HCT116 (cell line): Measurements from ENCODE around the gene PNLIP. TPM values are rescaled to one million over a fixed set of nuclear protein-coding genes. Genes with fewer than 3 reads are reported as not detected.

Source experiments
- ATAC-seq: fragments of 200-7000 bp; cut with Tn5 transposase; 2 replicates; pipeline ENCODE4 v1.9.1; 2020; ENCODE audit warnings: mild to moderate bottlenecking, moderate library complexity
- BruUV-seq: library from RNA; stranded (reverse); fragments of 400-500 nt; replicated peaks from 2 replicates; lab custom pipeline; 2021; lab: Mats Ljungman, UMichigan
- CTCF ChIA-PET: fragments of 300-600 bp; sonication (Branson Sonifier 250); formaldehyde crosslinking; loops from one replicate; lab custom pipeline; 2021; ENCODE audit warnings: antibody characterized with exemption; lab: Charles Lee
- POLR2A ChIA-PET: fragments of 300-600, 350-600 bp; sonication (Branson Sonifier 250); formaldehyde crosslinking; loops from one replicate; lab custom pipeline; 2021; ENCODE audit warnings: antibody characterized with exemption; lab: Charles Lee
- RAD21 ChIA-PET, 2 experiments: fragments of 300-600 bp; sonication (Branson Sonifier 250); formaldehyde crosslinking; loops; one replicate each; lab custom pipeline; 2023; ENCODE audit warnings: low total read pairs in 2 of 2; ENCODE audit not compliant: uncharacterized antibody in 2 of 2, unreplicated experiment in 2 of 2, low non-redundant PET in 1 of 2; lab: Charles Lee
- DNase-seq: peaks from one replicate; pipeline ENCODE4 v3.0.0-alpha.2; 2010; ENCODE audit warnings: low read depth, low spot score
- H2AFZ ChIP-seq: fragments of 200-600 bp; shearing (Covaris generic), sonication (generic); 2 replicates; pipeline ENCODE4 v1.6.1; 2017; ENCODE audit warnings: low read depth, mixed run types, mixed read lengths, antibody characterized with exemption, low read length; ENCODE audit not compliant: poor library complexity, severe bottlenecking
- H3K27ac ChIP-seq: 2 replicates; pipeline ENCODE4 v1.5.1; 2012; ENCODE audit warnings: low read depth, low read length
- H3K27me3 ChIP-seq: fragments of 200-600 bp; sonication (generic); 2 replicates; pipeline ENCODE4 v1.6.1; 2016; ENCODE audit warnings: mixed run types, low read length, mixed read lengths; ENCODE audit not compliant: insufficient read depth
- H3K36me3 ChIP-seq, 2 experiments: fragments of 200-500 bp in 1 of 2; fragments of 200-600 bp in 1 of 2; sonication (Bioruptor generic) in 1 of 2; sonication (generic) in 1 of 2; 2 replicates each; pipeline versions ENCODE4 v1.5.1 to v1.6.1; 2014 to 2016; ENCODE audit warnings: low read length in 2 of 2, inconsistent platforms in 1 of 2, mixed read lengths in 1 of 2, mixed run types in 1 of 2; ENCODE audit not compliant: insufficient read depth in 2 of 2, control insufficient read depth in 1 of 2
- H3K4me1 ChIP-seq, 2 experiments: fragments of 200-600 bp in 1 of 2; sonication (generic) in 1 of 2; 2 replicates each; pipeline versions ENCODE4 v1.5.1 to v1.6.1; 2012 to 2017; ENCODE audit warnings: low read length in 2 of 2, inconsistent platforms in 1 of 2, mild to moderate bottlenecking in 1 of 2, mixed read lengths in 1 of 2, mixed run types in 1 of 2, moderate library complexity in 1 of 2; ENCODE audit not compliant: insufficient read depth in 2 of 2, control insufficient read depth in 1 of 2
- H3K4me2 ChIP-seq: fragments of 200-600 bp; sonication (generic); 2 replicates; pipeline ENCODE4 v1.6.1; 2017; ENCODE audit warnings: mixed run types, low read length, mixed read lengths
- H3K4me3 ChIP-seq, 2 experiments: fragments of 200-600 bp in 1 of 2; sonication (generic) in 1 of 2; replicated peaks in 1 of 2; 2 replicates each; pipeline ENCODE4 v1.5.1; 2011 to 2016; ENCODE audit warnings: low read length in 2 of 2, control low read depth in 1 of 2, low read depth in 1 of 2, mild to moderate bottlenecking in 1 of 2, mixed read lengths in 1 of 2, mixed run types in 1 of 2
- H3K79me2 ChIP-seq: fragments of 200-600 bp; sonication (generic); 2 replicates; pipeline ENCODE4 v1.6.1; 2017; ENCODE audit warnings: mild to moderate bottlenecking, mixed run types, low read length, moderate library complexity, mixed read lengths; ENCODE audit not compliant: insufficient read depth
- H3K9ac ChIP-seq: fragments of 200-600 bp; sonication (generic); 2 replicates; pipeline ENCODE4 v1.6.1; 2016; ENCODE audit warnings: low read length, mixed read lengths
- H3K9me2 ChIP-seq: fragments of 200-600 bp; sonication (generic), shearing (Covaris generic); 2 replicates; pipeline ENCODE4 v1.6.1; 2017; ENCODE audit warnings: mixed run types, mild to moderate bottlenecking, moderate library complexity; ENCODE audit not compliant: insufficient read depth
- H3K9me3 ChIP-seq, 2 experiments: fragments of 200-500 bp in 1 of 2; fragments of 200-600 bp in 1 of 2; sonication (Bioruptor generic) in 1 of 2; sonication (generic) in 1 of 2; 2 replicates each; pipeline ENCODE4 v1.6.1; 2014 to 2017; ENCODE audit warnings: low read length in 2 of 2, mixed read lengths in 2 of 2, inconsistent platforms in 1 of 2, low read depth in 1 of 2, mild to moderate bottlenecking in 1 of 2, mixed run types in 1 of 2, moderate library complexity in 1 of 2; ENCODE audit not compliant: control insufficient read depth in 1 of 2, insufficient read depth in 1 of 2
- H4K20me1 ChIP-seq: fragments of 200-600 bp; sonication (generic), shearing (Covaris generic); 2 replicates; pipeline ENCODE4 v1.6.1; 2017; ENCODE audit warnings: mixed run types, mild to moderate bottlenecking, moderate library complexity; ENCODE audit not compliant: insufficient read depth
- CEBPB ChIP-seq: IDR thresholded peaks from 2 replicates; pipeline ENCODE4 v1.6.1; 2012; ENCODE audit warnings: low read depth
- ELF1 ChIP-seq: IDR thresholded peaks from 2 replicates; pipeline ENCODE4 v1.6.1; 2012; ENCODE audit warnings: low read depth, borderline replicate concordance
- EZH2 ChIP-seq: fragments of 200-600 bp; sonication (generic); IDR thresholded peaks from 2 replicates; pipeline ENCODE4 v1.6.1; 2017; ENCODE audit warnings: antibody characterized with exemption, mixed run types
- EZH2phosphoT487 ChIP-seq: fragments of 200-600 bp; IDR thresholded peaks from 2 replicates; pipeline ENCODE4 v1.6.1; 2018; ENCODE audit warnings: antibody characterized with exemption, borderline replicate concordance
- FOSL1 ChIP-seq: IDR thresholded peaks from 2 replicates; pipeline ENCODE4 v1.6.1; 2012; ENCODE audit warnings: low read depth
- JUND ChIP-seq: IDR thresholded peaks from 2 replicates; pipeline ENCODE4 v1.6.1; 2012
- POLR2AphosphoS5 ChIP-seq: IDR thresholded peaks from 2 replicates; pipeline ENCODE4 v1.6.1; 2011; ENCODE audit warnings: mild to moderate bottlenecking, low read depth, low read length, moderate library complexity
- RAD21 ChIP-seq: IDR thresholded peaks from 2 replicates; pipeline ENCODE4 v1.6.1; 2012; ENCODE audit warnings: low read depth, mild to moderate bottlenecking
- SRF ChIP-seq: IDR thresholded peaks from 2 replicates; pipeline ENCODE4 v1.6.1; 2012; ENCODE audit warnings: low read depth
- ZNF274 ChIP-seq: fragments of 200-500 bp; sonication (Bioruptor generic); IDR thresholded peaks from 2 replicates; pipeline ENCODE4 v1.6.1; 2014; ENCODE audit warnings: mild to moderate bottlenecking, low read depth, low read length, inconsistent platforms
- intact Hi-C: fragments of 100-400 bp; cut with micrococcal nuclease; formaldehyde crosslinking; loops from 2 replicates; pipeline ENCODE4 v1.10.0; 2022
- total RNA-seq: library from RNA; stranded (reverse); gene quantifications from one replicate; pipeline ENCODE4 v1.2.1, GENCODE V29; 2021; ENCODE audit not compliant: unreplicated experiment

Gene PNLIP
- total RNA-seq, 1 experiment from 2014 or later, result 1.3 TPM

DNA sequence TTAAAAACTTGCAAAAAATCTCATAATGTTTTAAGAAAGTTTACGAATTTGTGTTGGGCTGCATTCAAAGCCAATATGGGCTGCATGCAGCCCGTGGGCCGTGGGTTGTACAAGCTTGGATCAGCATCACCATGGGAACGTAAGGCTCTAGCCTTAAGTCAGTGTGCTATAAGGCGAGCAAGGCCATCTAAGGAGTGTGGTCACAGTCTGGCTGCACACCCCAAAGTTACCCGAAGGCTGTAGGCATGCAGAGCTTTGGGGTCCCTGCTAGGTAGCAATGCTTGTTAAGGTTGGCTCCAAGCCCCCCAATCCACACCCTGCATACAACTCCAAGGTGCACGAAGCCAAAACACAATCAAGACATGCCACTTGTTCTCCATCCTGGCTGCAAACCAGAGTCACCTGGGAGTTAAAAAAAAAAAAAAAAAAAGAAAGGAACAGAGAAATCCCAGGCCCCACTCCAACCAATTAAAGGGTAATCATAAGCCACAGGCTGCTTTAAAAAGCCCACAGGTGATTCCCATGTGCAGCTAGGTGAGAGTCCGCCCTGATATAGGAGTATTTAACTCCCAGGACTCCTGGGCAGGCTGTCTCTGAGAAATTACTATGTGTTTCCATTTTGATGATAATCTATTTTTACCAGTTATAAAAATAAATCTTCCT is 66.5 kb downstream of the PNLIP start:
- no peak overlapping the region for H2AFZ ChIP-seq
- ATAC-seq, result no peak
- no peak for TF ChIP-seq EZH2phosphoT487
- no peak for TF ChIP-seq CEBPB
- no peak for TF ChIP-seq EZH2
- no peak for TF ChIP-seq JUND
- no peaks in the 10 kb centered on the region for H3K4me1 ChIP-seq
- no peaks in the 10 kb centered on the region for H4K20me1 ChIP-seq
- H3K4me3 ChIP-seq, result no peak overlapping the region
- no peak overlapping the region for H3K4me2 ChIP-seq
- intact Hi-C loops, result no loop called here
- RAD21 ChIA-PET, result no interaction called here
- no peak overlapping the region for H3K9ac ChIP-seq
- no peaks in the 10 kb centered on the region for H3K36me3 ChIP-seq
- DNase-seq, result no peak
- no peaks in the 10 kb centered on the region for H3K79me2 ChIP-seq
- no peaks in the 10 kb centered on the region for H3K9me2 ChIP-seq
- CTCF ChIA-PET, result interaction anchor here (1.7 kb wide), 1 partner anchor 562 kb away, joined by 4 read pairs; no protein-coding TSS in a partner anchor
- BruUV-seq, result no TSS peak
- POLR2A ChIA-PET, result no interaction called here
- H3K27me3 ChIP-seq, result no peaks in the 10 kb centered on the region
- no peaks in the 10 kb centered on the region for H3K9me3 ChIP-seq
- no peak overlapping the region for H3K27ac ChIP-seq

DNA sequence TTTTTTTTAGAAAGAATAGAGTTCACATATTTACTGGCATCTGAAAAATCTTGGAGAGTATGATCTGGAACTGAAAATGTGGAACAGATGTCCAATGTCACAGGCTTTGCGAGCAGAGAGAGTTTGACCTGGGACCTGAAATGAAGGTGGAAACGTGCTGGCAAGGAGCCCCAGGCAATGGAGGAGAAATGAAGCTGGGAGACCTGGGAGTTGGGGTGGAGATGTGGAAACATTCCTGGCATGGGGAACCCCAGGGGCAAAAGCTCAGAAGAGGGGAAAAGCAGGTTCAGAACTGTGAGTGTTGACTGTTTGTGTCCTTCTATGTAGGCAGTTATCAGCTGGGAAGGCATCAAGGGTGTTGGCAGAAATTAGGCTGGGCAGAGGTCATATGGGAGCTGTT is 67.7 kb downstream of the PNLIP start:
- Histone ChIP-seq H2AFZ (no peak overlapping the region), H3K9me2 (no peaks in the 10 kb centered on the region), H3K36me3 (no peaks in the 10 kb centered on the region), H3K4me1 (no peaks in the 10 kb centered on the region), H3K9ac (no peak overlapping the region), H3K4me3 (no peak overlapping the region), H3K27ac (no peak overlapping the region), H3K27me3 (no peaks in the 10 kb centered on the region), H3K79me2 (no peaks in the 10 kb centered on the region), H3K9me3 (no peaks in the 10 kb centered on the region), H4K20me1 (no peaks in the 10 kb centered on the region), H3K4me2 (no peak overlapping the region)
- no TSS peak for BruUV-seq
- intact Hi-C loops, result no loop called here
- DNase-seq (no peak), ATAC-seq (no peak)
- TF ChIP-seq ZNF274 (no peak), ELF1 (no peak), JUND (no peak), FOSL1 (no peak), SRF (no peak), RAD21 (no peak), EZH2 (no peak), POLR2AphosphoS5 (no peak), EZH2phosphoT487 (no peak)
- ChIA-PET RAD21 (no interaction called here), CTCF (no interaction called here), POLR2A (no interaction called here)
